SK-MEL-5 (cell line): ENCODE results near the gene CGAS. TPM values are rescaled to one million over a fixed set of nuclear protein-coding genes. Genes with fewer than 3 reads are reported as not detected.
"Not testable (repeated sequence)": the region's sequence is repeated elsewhere in the genome, so short reads cannot be mapped to it uniquely, and the experiment has no call there.

Experiments
- DNase-seq: peaks from one replicate; pipeline ENCODE4 v3.0.0-alpha.2; 2016; ENCODE audit warnings: low read depth, low spot score
- in situ Hi-C: cut with HindIII; loops from 2 replicates; pipeline ENCODE4 v1.10.0; 2016; ENCODE audit warnings: low sequenced_read_pairs, high pct_unique_total_duplicates, low pct_unique_long_range_greater_than_20kb
- total RNA-seq: library from RNA; depleted of rRNA; stranded (reverse); fragments of >200 nt; shearing (Covaris generic); gene quantifications from 2 replicates; pipeline ENCODE4 v1.2.3, GENCODE V29; 2014

CGAS gene
- total RNA-seq, 1 experiment from 2014 or later, result not detected

DNA sequence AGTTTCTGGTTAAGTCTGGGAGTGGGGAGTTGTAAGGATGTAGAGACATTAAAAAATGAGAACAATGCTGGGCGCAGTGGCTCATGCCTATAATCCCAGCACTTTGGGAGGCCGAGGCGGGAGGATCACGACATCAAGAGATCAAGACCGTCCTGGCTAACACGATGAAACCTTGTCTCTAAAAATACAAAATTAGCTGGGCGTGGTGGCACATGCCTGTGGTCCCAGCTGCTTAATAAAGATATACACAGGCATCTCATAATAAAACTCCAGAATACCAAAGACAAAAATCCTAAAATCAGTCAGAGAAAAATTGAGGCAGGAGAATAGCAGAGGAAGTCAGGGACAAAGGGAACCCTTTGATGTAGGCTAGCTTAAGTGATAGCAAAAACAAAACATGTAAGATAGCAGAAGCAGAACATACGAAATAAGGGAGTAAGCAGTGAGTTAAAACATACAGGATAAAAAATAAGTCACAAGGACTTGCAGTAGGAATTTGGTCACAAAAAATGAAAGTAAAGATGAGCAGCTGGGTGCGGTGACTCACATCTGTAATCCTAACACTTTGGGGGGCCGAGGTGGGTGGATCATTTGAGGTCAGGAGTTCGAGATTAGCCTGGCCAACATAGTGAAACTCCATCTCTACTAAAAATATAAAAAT is 33.9 kb downstream of the CGAS start:
- in situ Hi-C loops, result no loop called here
- no peak for DNase-seq

DNA sequence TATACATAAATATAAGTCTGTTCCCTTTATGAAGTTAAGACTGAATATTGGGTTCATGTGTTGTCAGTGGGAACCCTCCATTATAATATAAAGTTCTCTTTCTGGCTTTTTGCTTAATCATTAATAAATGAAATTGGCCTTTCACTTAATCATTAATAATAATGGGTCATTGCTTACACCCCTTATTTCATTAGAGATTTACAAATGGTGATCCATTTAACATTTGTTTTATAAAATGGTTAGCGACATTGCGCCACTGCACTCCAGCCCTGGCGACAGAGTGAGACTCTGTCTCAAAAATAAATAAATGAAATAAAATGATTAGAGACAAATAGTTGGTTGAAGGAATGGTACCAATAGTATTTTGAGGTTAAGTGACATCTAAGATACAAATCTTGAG is 39.0 kb downstream of the CGAS start:
- in situ Hi-C loops, result no loop called here
- DNase-seq, result no peak

DNA sequence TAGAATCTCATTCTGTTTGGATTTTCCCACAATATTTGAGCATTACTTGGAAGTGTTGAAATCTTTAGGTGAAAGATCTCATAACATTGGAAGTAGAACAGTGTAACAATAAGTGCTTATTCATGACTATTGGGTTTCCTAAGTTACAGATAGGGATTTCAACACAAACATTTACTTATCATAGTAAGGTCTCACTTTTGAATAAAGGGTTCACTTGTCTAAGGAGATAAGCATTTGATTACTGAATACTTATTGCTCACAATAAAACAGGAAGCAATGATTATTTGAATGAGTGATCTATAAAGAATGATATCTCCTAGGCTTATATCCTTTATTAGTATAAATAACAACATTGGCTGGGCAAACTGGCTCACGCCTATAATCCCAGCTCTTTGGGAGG is 42.7 kb downstream of the CGAS start:
- no peak for DNase-seq

DNA sequence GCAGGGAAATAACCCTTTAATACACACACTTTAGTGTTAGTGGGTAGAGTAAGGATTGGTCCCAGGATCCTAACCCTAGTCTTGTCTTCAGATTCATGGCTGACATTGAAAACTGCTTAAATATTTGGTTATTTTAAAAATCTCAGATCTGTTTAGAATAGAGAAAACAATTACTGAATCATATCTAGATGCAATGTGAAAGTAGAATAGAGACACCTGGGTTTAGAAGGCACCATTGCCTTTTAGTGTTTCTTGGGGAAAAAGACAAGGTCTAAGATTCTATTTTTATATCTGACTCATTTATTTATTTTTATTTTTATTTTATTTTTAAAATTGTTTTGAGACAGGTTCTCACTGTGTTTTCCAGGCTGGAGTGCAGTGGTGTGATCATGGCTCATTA is 51.4 kb downstream of the CGAS start:
- no peak for DNase-seq
- in situ Hi-C loops, result no loop called here

More for the DNA sequence above, 42.7 kb downstream of the CGAS start:
- in situ Hi-C loops, result no loop called here

- in situ Hi-C loops, result no loop called here
- DNase-seq, result no peak
These were observed 56.2 kb downstream of the CGAS start for GRCh38 chr6:73395875-73396274.

DNA sequence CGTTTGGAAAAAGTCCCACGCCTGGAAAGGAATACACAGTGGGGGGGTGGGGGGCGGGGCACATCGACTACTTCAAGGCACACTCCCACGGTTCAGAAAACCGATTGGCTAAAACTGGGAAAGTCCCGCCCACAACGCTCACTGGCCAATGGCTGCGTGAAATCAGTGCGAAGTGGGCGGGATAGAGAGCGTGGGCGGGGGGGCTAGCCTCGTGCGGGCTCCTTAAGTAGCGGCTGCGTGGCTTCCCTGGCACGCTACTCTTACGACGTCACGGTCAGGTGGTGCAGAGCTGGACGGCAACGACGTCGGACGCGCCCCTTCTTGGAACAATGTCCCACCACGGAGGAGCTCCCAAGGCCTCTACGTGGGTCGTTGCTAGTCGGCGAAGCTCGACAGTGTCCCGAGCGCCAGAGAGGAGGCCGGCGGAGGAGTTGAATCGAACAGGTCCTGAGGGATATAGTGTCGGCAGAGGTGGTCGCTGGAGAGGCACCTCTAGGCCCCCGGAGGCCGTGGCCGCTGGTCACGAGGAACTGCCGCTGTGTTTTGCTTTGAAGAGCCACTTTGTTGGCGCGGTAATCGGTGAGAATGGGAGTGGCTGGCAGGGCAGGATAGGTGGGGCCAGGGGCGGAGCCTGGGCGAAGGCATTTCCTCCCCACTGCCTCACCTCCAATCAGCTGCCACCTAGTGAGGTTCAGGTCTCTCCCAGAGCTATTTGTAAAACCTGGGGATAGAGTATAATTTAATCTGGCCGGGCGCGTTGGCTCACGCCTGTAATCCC is 57.3 kb downstream of the CGAS start, which contains the start of gene DDX43:
Gene DDX43, plus strand, starts transcription at position 252 of the 778 bp plus-strand sequence. Its CDS starts 78 bp downstream, at position 330.
- in situ Hi-C loops, result no loop called here
- no peak for DNase-seq

DNA sequence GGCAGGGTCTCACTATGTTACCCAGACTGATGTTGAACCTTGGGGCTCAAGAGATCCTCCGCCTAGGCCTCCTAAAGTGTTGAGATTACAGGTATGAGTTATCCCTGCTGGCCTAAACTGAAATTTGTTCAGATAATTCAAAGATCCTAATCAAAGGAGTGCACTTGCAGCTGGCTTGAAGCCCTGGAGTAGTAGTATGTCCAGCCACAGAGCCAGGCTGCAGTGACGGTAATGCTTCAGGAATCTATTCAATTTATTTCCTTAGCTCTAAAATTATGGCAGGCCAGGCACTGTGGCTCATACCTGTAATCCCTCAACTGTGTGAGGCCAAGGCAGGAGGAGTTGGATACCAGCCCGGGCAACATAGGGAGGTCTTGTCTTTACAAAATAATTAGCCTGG is 58.8 kb downstream of the CGAS start:
- DNase-seq, result no peak

GRCh38 chr6:73392188-73392587 is 59.9 kb downstream of the CGAS start:
- in situ Hi-C loops, DNase-seq: not testable (repeated sequence)

More for the DNA sequence above, 58.8 kb downstream of the CGAS start:
- in situ Hi-C loops, result no loop called here

DNA sequence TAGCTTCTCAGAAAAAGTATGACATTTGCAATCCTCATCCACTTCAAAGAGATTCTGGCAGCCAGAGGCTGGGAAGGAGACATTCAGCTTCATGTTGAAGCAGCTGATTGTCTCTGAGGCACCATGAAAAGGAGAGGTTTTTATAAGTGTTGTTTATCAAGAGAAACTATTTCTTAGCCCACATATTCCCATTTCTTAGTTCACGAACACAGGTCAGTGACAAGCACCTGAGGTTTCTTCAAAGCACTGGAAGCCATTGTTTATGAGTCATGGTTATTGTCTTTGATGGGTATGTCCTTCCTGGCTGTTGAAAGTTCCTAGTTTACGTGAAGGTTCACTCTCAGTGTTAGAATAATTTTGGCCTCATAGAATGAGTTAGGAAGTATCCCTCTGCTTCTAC is 60.4 kb downstream of the CGAS start:
- DNase-seq, result no peak
- in situ Hi-C loops, result no loop called here

GRCh38 chr6:73389854-73390253 is 62.2 kb downstream of the CGAS start:
- in situ Hi-C loops, result no loop called here

DNA sequence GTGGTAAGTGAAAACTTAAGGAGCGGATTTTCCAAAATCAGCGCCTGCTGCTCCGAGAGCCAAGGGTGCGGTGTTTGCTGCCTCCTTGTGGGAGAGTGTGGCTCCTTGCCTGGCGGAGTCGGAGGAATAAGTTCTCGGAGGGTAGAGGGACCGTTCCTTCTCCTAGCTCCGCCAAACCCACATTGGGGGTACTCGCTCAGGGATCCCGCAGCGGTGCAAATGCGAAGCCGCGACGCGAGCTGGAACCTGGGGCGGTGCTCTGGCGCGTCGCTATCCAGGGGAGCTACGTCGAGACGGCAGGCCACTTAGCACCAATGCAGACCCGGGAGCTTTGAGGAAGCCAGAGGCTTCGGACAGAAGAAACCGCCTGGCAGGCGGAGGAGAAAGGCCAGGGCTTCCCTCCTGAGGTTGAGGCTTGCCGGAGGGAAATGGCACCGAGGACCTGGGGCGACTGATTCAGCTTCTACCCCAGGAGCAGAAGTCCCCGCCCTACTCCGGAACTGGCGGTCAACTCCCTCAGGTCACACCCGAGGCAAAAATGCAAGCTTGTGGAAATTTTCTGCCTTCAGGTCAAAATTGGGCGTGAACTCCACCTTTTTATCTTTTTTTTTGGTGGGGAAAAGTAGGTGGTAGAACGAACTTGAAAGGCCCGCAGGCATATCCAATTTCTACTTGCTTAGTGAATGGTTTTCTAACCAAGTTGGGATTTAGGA is 63.1 kb downstream of the CGAS start:
- DNase-seq, result peak; percentile 76
- in situ Hi-C loops, result no loop called here

More at GRCh38 chr6:73389854-73390253, 62.2 kb downstream of the CGAS start:
- no peak for DNase-seq

GRCh38 chr6:73388433-73388799 is 63.7 kb downstream of the CGAS start:
- no peak for DNase-seq
- in situ Hi-C loops, result no loop called here

DNA sequence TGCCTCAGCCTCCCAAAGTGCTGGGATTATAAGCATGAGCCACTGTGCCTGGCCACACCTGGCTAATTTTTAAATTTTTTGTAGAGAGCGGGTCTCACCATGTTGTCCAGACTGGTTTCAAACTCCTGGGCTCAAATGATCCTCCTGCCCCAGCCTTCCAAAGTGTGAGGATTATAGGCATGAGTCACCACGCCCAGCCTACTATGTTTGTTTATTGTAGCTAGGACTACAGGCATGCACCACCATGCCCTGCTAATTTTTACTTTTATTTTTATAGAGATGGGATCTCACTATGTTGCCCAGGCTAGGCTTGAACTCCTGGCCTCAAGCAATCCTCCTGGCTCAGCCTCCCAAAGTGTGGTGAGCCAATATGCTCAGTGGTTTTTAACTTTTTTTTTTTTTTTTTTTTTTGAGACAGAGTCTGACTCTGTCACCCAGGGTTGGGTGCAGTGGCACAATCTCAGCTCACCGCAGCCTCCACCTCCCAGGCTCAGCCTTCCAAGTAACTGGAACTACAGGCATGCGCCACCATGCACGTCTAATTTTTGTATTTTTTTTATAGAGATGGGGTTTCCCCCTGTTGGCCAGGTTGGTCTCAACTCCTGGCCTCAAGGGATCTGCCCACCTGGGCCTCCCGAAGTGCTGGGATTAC is 69.5 kb downstream of the CGAS start:
- in situ Hi-C loops, result no loop called here
- DNase-seq, result no peak

DNA sequence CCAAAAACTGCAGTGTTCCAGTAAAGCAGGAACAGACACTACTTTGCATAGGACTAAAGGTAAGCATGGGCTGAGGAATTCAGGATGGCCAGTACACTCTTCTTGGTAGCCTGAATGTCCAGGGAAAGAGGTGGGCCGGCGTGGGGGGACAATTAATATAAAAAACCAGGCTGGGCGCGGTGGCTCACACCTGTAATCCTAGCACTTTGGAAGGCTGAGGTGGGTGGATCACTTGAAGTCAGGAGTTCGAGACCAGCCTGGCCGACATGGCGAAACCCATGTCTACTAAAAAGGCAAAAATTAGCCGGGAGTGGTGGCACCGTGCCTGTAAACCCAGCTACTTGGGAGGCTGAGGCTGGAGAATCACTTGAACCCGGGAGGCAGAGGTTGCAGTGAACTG is 70.6 kb downstream of the CGAS start:
- in situ Hi-C loops, DNase-seq: not testable (repeated sequence)

- in situ Hi-C loops, result no loop called here
- DNase-seq, result no peak
These were observed 74.9 kb downstream of the CGAS start for GRCh38 chr6:73377225-73377624.

- no peak for DNase-seq
- in situ Hi-C loops, result no loop called here
These were observed 76.9 kb downstream of the CGAS start for GRCh38 chr6:73375216-73375615.
